Right lobe of liver (tissue), 6 donors: ENCODE results near the gene LTA. TPM values are rescaled to one million over a fixed set of nuclear protein-coding genes. Genes with fewer than 3 reads are reported as not detected.
A peak's percentile ranks its signal among the peaks of the same experiment; 100 is the strongest.
"Not testable (repeated sequence)": the region's sequence is repeated elsewhere in the genome, so short reads cannot be mapped to it uniquely, and the experiment has no call there.

ENCODE experiments used
- ATAC-seq, 4 donors: fragments of 200-7000 bp; cut with Tn5 transposase; one replicate each; pipeline ENCODE4 v1.9.1; 2020; ENCODE audit warnings: mild to moderate bottlenecking in 4 of 4, moderate library complexity in 4 of 4
- DNase-seq, 3 donors: peaks; one replicate each; pipeline ENCODE4 v3.0.0-alpha.2; 2020
- H3K27ac ChIP-seq, 3 donors: fragments of 200-600 bp; one replicate each; pipeline ENCODE4 v1.8.0; 2022
- H3K27me3 ChIP-seq, 2 donors: fragments of 200-600 bp; one replicate each; pipeline ENCODE4 v1.8.0; 2022
- H3K36me3 ChIP-seq, 4 donors: fragments of 200-600 bp; sonication (generic) in 1 of 4; one replicate each; pipeline versions ENCODE4 v1.5.1 to v1.8.0; 2017 to 2022; ENCODE audit warnings: control low read depth in 1 of 4
- H3K4me1 ChIP-seq, 4 donors: fragments of 200-600 bp; sonication (generic) in 1 of 4; one replicate each; pipeline versions ENCODE4 v1.5.1 to v1.8.0; 2017 to 2022; ENCODE audit warnings: control low read depth in 1 of 4
- H3K4me3 ChIP-seq, 3 donors: fragments of 200-600 bp; one replicate each; pipeline ENCODE4 v1.8.0; 2022
- H3K9me3 ChIP-seq, 4 donors: fragments of 200-600 bp; sonication (generic) in 1 of 4; one replicate each; pipeline versions ENCODE4 v1.5.1 to v1.8.0; 2017 to 2022; ENCODE audit warnings: control low read depth in 1 of 4
- CTCF ChIP-seq, 4 donors: fragments of 200-600 bp in 3 of 4; fragments of 450-650 bp in 1 of 4; IDR thresholded peaks; one replicate each; pipeline versions ENCODE4 v1.5.1 to v1.8.0; 2016 to 2022; ENCODE audit warnings: antibody characterized with exemption in 4 of 4, mild to moderate bottlenecking in 2 of 4
- POLR2A ChIP-seq: fragments of 450-650 bp; IDR thresholded peaks from one replicate; pipeline ENCODE4 v1.6.1; 2017; ENCODE audit warnings: antibody characterized with exemption, mild to moderate bottlenecking
- WGBS: methylation state at CpG from one replicate; pipeline ENCODE4 v1.1.6; 2018; ENCODE audit warnings: low coverage, low lambda C conversion rate; ENCODE audit not compliant: insufficient coverage; ENCODE audit errors: missing lambda C conversion rate; 5-methylcytosine and 5-hydroxymethylcytosine counted together
- intact Hi-C, 2 donors: fragments of 100-400 bp; cut with DNase I; formaldehyde crosslinking; loops; one replicate each; pipeline versions ENCODE4 v1.11.2 to v1.14.1; 2022
- total RNA-seq, 6 experiments: library from RNA; depleted of rRNA in 2 of 6; stranded (reverse); fragments of >200 nt in 2 of 6; fragmentation: NEBNext Ultra II Directional in 3 of 6; extraction: Animal tissue kit (Norgen Biotek cat#: 25700) in 3 of 6; gene quantifications; one replicate each; pipeline versions ENCODE4 v1.1.0 to v1.2.4, GENCODE V29; 2016 to 2023
- donor health status: DM: no; HTN: yes; CAD: no.
- donor health status: DM: no; HTN: no; CAD: no.
- donor health status: DM: no; HTN: no; CAD: no.
- donor health status: DM: no; HTN: yes; CAD: no.
- donor health status: DM: no; HTN: yes; CAD: no.

Gene LTA
- total RNA-seq, 6 experiments from 2014 or later = 0.20 TPM; not detected in 5

GRCh38 chr6:31548544-31548873 is 23.6 kb upstream of the LTA start:
- H3K9me3 ChIP-seq = no peaks in the 10 kb centered on the region
- WGBS = 100% methylated on average over 2 of the region's 2 CpGs
- DNase-seq (no peak), ATAC-seq (no peak)
- peak overlapping the region; percentile 32 to 61 (median 58) for H3K4me3 ChIP-seq
- H3K27ac ChIP-seq = peak overlapping the region in 1 of 3 donors; percentile 71
- peaks cover 0 to 10% (median 5%) of the 10 kb centered on the region in 4 donors for H3K4me1 ChIP-seq
- TF ChIP-seq POLR2A (no peak), CTCF (IDR thresholded peaks at IDR 0.05) (no peak)
- no peaks in the 10 kb centered on the region for H3K27me3 ChIP-seq
- intact Hi-C loops = loop anchor here in 1 of 2 donors (5.0 kb wide), 1 partner anchor 54 kb away; no protein-coding TSS in a partner anchor
- H3K36me3 ChIP-seq = peaks cover 0 to 31% (median 2%) of the 10 kb centered on the region in 4 donors

- H3K4me1 ChIP-seq = peaks cover 0 to 10% (median 5%) of the 10 kb centered on the region in 4 donors
- peak in 3 of 4 donors; percentile 8 to 39 (median 16) for ATAC-seq
Observed at GRCh38 chr6:31551371-31551770, 20.7 kb upstream of the LTA start.

GRCh38 chr6:31556307-31556706 is 15.8 kb upstream of the LTA start:
- H3K27ac ChIP-seq = no peak overlapping the region
- no peaks in the 10 kb centered on the region for H3K9me3 ChIP-seq
- TF ChIP-seq CTCF (IDR thresholded peaks at IDR 0.05) = no peak
- no peak for TF ChIP-seq POLR2A
- 67% methylated on average over 3 of the region's 3 CpGs for WGBS
- no peak overlapping the region for H3K4me3 ChIP-seq
- no peak for DNase-seq
- H3K36me3 ChIP-seq = peaks cover 0 to 50% (median 5%) of the 10 kb centered on the region in 4 donors
- intact Hi-C loops = no loop called here
- no peaks in the 10 kb centered on the region for H3K4me1 ChIP-seq
- H3K27me3 ChIP-seq = no peaks in the 10 kb centered on the region
- ATAC-seq = no peak

More at GRCh38 chr6:31551371-31551770, 20.7 kb upstream of the LTA start:
- H3K9me3 ChIP-seq, H3K27me3 ChIP-seq, H3K27ac ChIP-seq, H3K4me3 ChIP-seq: not testable (repeated sequence)
- DNase-seq = peak; percentile 57 to 69 (median 64)
- 15% methylated on average over 4 of the region's 5 CpGs for WGBS
- peaks cover 0 to 43% (median 2%) of the 10 kb centered on the region in 4 donors for H3K36me3 ChIP-seq
- intact Hi-C loops = loop anchor here in 1 of 2 donors (5.0 kb wide), 1 partner anchor 46 kb away; no protein-coding TSS in a partner anchor
- peak; percentile 27 to 43 (median 39) for TF ChIP-seq CTCF (IDR thresholded peaks at IDR 0.05)

GRCh38 chr6:31557443-31558317 is 14.4 kb upstream of the LTA start:
- Histone ChIP-seq H3K36me3 (peaks cover 0 to 47% (median 5%) of the 10 kb centered on the region in 4 donors), H3K27ac (peak overlapping the region in 2 of 3 donors; percentile 40 to 49), H3K4me1 (no peaks in the 10 kb centered on the region), H3K27me3 (no peaks in the 10 kb centered on the region), H3K4me3 (no peak overlapping the region), H3K9me3 (no peaks in the 10 kb centered on the region)
- 68% methylated on average over 16 of the region's 24 CpGs for WGBS
- ATAC-seq (peak in 3 of 4 donors; percentile 4 to 7 (median 7)), DNase-seq (peak in 1 of 3 donors; percentile 42)
- intact Hi-C loops = no loop called here
- TF ChIP-seq CTCF (IDR thresholded peaks at IDR 0.05) (no peak), POLR2A (no peak)
